HCT116 (cell line): ENCODE measurements around the gene AUTS2. TPM values are rescaled to one million over a fixed set of nuclear protein-coding genes. Genes with fewer than 3 reads are reported as not detected.

Experiments
- ATAC-seq: fragments of 200-7000 bp; cut with Tn5 transposase; 2 replicates; pipeline ENCODE4 v1.9.1; 2020; ENCODE audit warnings: mild to moderate bottlenecking, moderate library complexity
- BruUV-seq: library from RNA; stranded (reverse); fragments of 400-500 nt; replicated peaks from 2 replicates; lab custom pipeline; 2021; lab: Mats Ljungman, UMichigan
- CTCF ChIA-PET: fragments of 300-600 bp; sonication (Branson Sonifier 250); formaldehyde crosslinking; loops from one replicate; lab custom pipeline; 2021; ENCODE audit warnings: antibody characterized with exemption; lab: Charles Lee
- POLR2A ChIA-PET: fragments of 300-600, 350-600 bp; sonication (Branson Sonifier 250); formaldehyde crosslinking; loops from one replicate; lab custom pipeline; 2021; ENCODE audit warnings: antibody characterized with exemption; lab: Charles Lee
- RAD21 ChIA-PET, 2 experiments: fragments of 300-600 bp; sonication (Branson Sonifier 250); formaldehyde crosslinking; loops; one replicate each; lab custom pipeline; 2023; ENCODE audit warnings: low total read pairs in 2 of 2; ENCODE audit not compliant: uncharacterized antibody in 2 of 2, unreplicated experiment in 2 of 2, low non-redundant PET in 1 of 2; lab: Charles Lee
- DNase-seq: peaks from one replicate; pipeline ENCODE4 v3.0.0-alpha.2; 2010; ENCODE audit warnings: low read depth, low spot score
- H2AFZ ChIP-seq: fragments of 200-600 bp; shearing (Covaris generic), sonication (generic); 2 replicates; pipeline ENCODE4 v1.6.1; 2017; ENCODE audit warnings: low read depth, mixed run types, mixed read lengths, antibody characterized with exemption, low read length; ENCODE audit not compliant: poor library complexity, severe bottlenecking
- H3K27ac ChIP-seq: 2 replicates; pipeline ENCODE4 v1.5.1; 2012; ENCODE audit warnings: low read depth, low read length
- H3K27me3 ChIP-seq: fragments of 200-600 bp; sonication (generic); 2 replicates; pipeline ENCODE4 v1.6.1; 2016; ENCODE audit warnings: mixed run types, low read length, mixed read lengths; ENCODE audit not compliant: insufficient read depth
- H3K36me3 ChIP-seq, 2 experiments: fragments of 200-500 bp in 1 of 2; fragments of 200-600 bp in 1 of 2; sonication (Bioruptor generic) in 1 of 2; sonication (generic) in 1 of 2; 2 replicates each; pipeline versions ENCODE4 v1.5.1 to v1.6.1; 2014 to 2016; ENCODE audit warnings: low read length in 2 of 2, inconsistent platforms in 1 of 2, mixed read lengths in 1 of 2, mixed run types in 1 of 2; ENCODE audit not compliant: insufficient read depth in 2 of 2, control insufficient read depth in 1 of 2
- H3K4me1 ChIP-seq, 2 experiments: fragments of 200-600 bp in 1 of 2; sonication (generic) in 1 of 2; 2 replicates each; pipeline versions ENCODE4 v1.5.1 to v1.6.1; 2012 to 2017; ENCODE audit warnings: low read length in 2 of 2, inconsistent platforms in 1 of 2, mild to moderate bottlenecking in 1 of 2, mixed read lengths in 1 of 2, mixed run types in 1 of 2, moderate library complexity in 1 of 2; ENCODE audit not compliant: insufficient read depth in 2 of 2, control insufficient read depth in 1 of 2
- H3K4me2 ChIP-seq: fragments of 200-600 bp; sonication (generic); 2 replicates; pipeline ENCODE4 v1.6.1; 2017; ENCODE audit warnings: mixed run types, low read length, mixed read lengths
- H3K4me3 ChIP-seq, 2 experiments: fragments of 200-600 bp in 1 of 2; sonication (generic) in 1 of 2; replicated peaks in 1 of 2; 2 replicates each; pipeline ENCODE4 v1.5.1; 2011 to 2016; ENCODE audit warnings: low read length in 2 of 2, control low read depth in 1 of 2, low read depth in 1 of 2, mild to moderate bottlenecking in 1 of 2, mixed read lengths in 1 of 2, mixed run types in 1 of 2
- H3K79me2 ChIP-seq: fragments of 200-600 bp; sonication (generic); 2 replicates; pipeline ENCODE4 v1.6.1; 2017; ENCODE audit warnings: mild to moderate bottlenecking, mixed run types, low read length, moderate library complexity, mixed read lengths; ENCODE audit not compliant: insufficient read depth
- H3K9ac ChIP-seq: fragments of 200-600 bp; sonication (generic); 2 replicates; pipeline ENCODE4 v1.6.1; 2016; ENCODE audit warnings: low read length, mixed read lengths
- H3K9me2 ChIP-seq: fragments of 200-600 bp; sonication (generic), shearing (Covaris generic); 2 replicates; pipeline ENCODE4 v1.6.1; 2017; ENCODE audit warnings: mixed run types, mild to moderate bottlenecking, moderate library complexity; ENCODE audit not compliant: insufficient read depth
- H3K9me3 ChIP-seq, 2 experiments: fragments of 200-500 bp in 1 of 2; fragments of 200-600 bp in 1 of 2; sonication (Bioruptor generic) in 1 of 2; sonication (generic) in 1 of 2; 2 replicates each; pipeline ENCODE4 v1.6.1; 2014 to 2017; ENCODE audit warnings: low read length in 2 of 2, mixed read lengths in 2 of 2, inconsistent platforms in 1 of 2, low read depth in 1 of 2, mild to moderate bottlenecking in 1 of 2, mixed run types in 1 of 2, moderate library complexity in 1 of 2; ENCODE audit not compliant: control insufficient read depth in 1 of 2, insufficient read depth in 1 of 2
- H4K20me1 ChIP-seq: fragments of 200-600 bp; sonication (generic), shearing (Covaris generic); 2 replicates; pipeline ENCODE4 v1.6.1; 2017; ENCODE audit warnings: mixed run types, mild to moderate bottlenecking, moderate library complexity; ENCODE audit not compliant: insufficient read depth
- ATF3 ChIP-seq: IDR thresholded peaks from 2 replicates; pipeline ENCODE4 v1.6.1; 2012
- CBX3 ChIP-seq: IDR thresholded peaks from 2 replicates; pipeline ENCODE4 v1.6.1; 2012; ENCODE audit warnings: low read depth
- CEBPB ChIP-seq: IDR thresholded peaks from 2 replicates; pipeline ENCODE4 v1.6.1; 2012; ENCODE audit warnings: low read depth
- CTCF ChIP-seq, 3 experiments: fragments of 200-600 bp in 1 of 3; sonication (generic) in 1 of 3; IDR thresholded peaks in 2 of 3; conservative IDR thresholded peaks in 1 of 3; 2 replicates each; pipeline ENCODE4 v1.5.1; 2012 to 2017; ENCODE audit warnings: low read depth in 2 of 3, low read length in 2 of 3, antibody characterized with exemption in 1 of 3, borderline replicate concordance in 1 of 3, control low read depth in 1 of 3, mild to moderate bottlenecking in 1 of 3, mixed read lengths in 1 of 3, mixed run types in 1 of 3, moderate library complexity in 1 of 3; ENCODE audit not compliant: insufficient read depth in 1 of 3
- EGR1 ChIP-seq: IDR thresholded peaks from 2 replicates; pipeline ENCODE4 v1.6.1; 2012; ENCODE audit warnings: low read depth
- ELF1 ChIP-seq: IDR thresholded peaks from 2 replicates; pipeline ENCODE4 v1.6.1; 2012; ENCODE audit warnings: low read depth, borderline replicate concordance
- EZH2 ChIP-seq: fragments of 200-600 bp; sonication (generic); IDR thresholded peaks from 2 replicates; pipeline ENCODE4 v1.6.1; 2017; ENCODE audit warnings: antibody characterized with exemption, mixed run types
- EZH2phosphoT487 ChIP-seq: fragments of 200-600 bp; IDR thresholded peaks from 2 replicates; pipeline ENCODE4 v1.6.1; 2018; ENCODE audit warnings: antibody characterized with exemption, borderline replicate concordance
- JUND ChIP-seq: IDR thresholded peaks from 2 replicates; pipeline ENCODE4 v1.6.1; 2012
- MAX ChIP-seq: IDR thresholded peaks from 2 replicates; pipeline ENCODE4 v1.6.1; 2012
- POLR2A ChIP-seq: IDR thresholded peaks from 2 replicates; pipeline ENCODE4 v1.7.0; 2011; ENCODE audit warnings: borderline replicate concordance; ENCODE audit not compliant: insufficient read depth, insufficient read length; ENCODE audit errors: extremely low read depth
- POLR2AphosphoS5 ChIP-seq: IDR thresholded peaks from 2 replicates; pipeline ENCODE4 v1.6.1; 2011; ENCODE audit warnings: mild to moderate bottlenecking, low read depth, low read length, moderate library complexity
- RAD21 ChIP-seq: IDR thresholded peaks from 2 replicates; pipeline ENCODE4 v1.6.1; 2012; ENCODE audit warnings: low read depth, mild to moderate bottlenecking
- REST ChIP-seq: IDR thresholded peaks from 2 replicates; pipeline ENCODE4 v1.6.1; 2012; ENCODE audit warnings: low read depth
- SIN3A ChIP-seq: IDR thresholded peaks from 2 replicates; pipeline ENCODE4 v1.6.1; 2012; ENCODE audit warnings: low read depth
- SP1 ChIP-seq: IDR thresholded peaks from 2 replicates; pipeline ENCODE4 v1.6.1; 2012; ENCODE audit warnings: low read depth
- SRF ChIP-seq: IDR thresholded peaks from 2 replicates; pipeline ENCODE4 v1.6.1; 2012; ENCODE audit warnings: low read depth
- TCF7L2 ChIP-seq: IDR thresholded peaks from 2 replicates; pipeline ENCODE4 v1.7.0; 2011; ENCODE audit warnings: borderline replicate concordance, inconsistent platforms; ENCODE audit not compliant: insufficient read depth, insufficient read length; ENCODE audit errors: extremely low read depth
- ZBTB33 ChIP-seq: IDR thresholded peaks from 2 replicates; pipeline ENCODE4 v1.6.1; 2011; ENCODE audit warnings: mild to moderate bottlenecking, low read length, moderate library complexity; ENCODE audit not compliant: insufficient replicate concordance; ENCODE audit errors: extremely low read depth
- ZFX ChIP-seq: fragments of 450-650 bp; IDR thresholded peaks from 2 replicates; pipeline ENCODE4 v1.6.1; 2017
- intact Hi-C: fragments of 100-400 bp; cut with micrococcal nuclease; formaldehyde crosslinking; loops from 2 replicates; pipeline ENCODE4 v1.10.0; 2022
- total RNA-seq: library from RNA; stranded (reverse); gene quantifications from one replicate; pipeline ENCODE4 v1.2.1, GENCODE V29; 2021; ENCODE audit not compliant: unreplicated experiment

The AUTS2 gene
- total RNA-seq, 1 experiment from 2014 or later: 0.93 TPM

GRCh38 chr7:70294211-70294911 lies 696.1 kb downstream of the AUTS2 start:
- H3K27ac ChIP-seq: no peak overlapping the region
- no peak overlapping the region for H3K9ac ChIP-seq
- no peaks in the 10 kb centered on the region for H4K20me1 ChIP-seq
- H3K27me3 ChIP-seq: no peaks in the 10 kb centered on the region
- no peak for DNase-seq
- H3K4me1 ChIP-seq: no peaks in the 10 kb centered on the region
- H3K4me2 ChIP-seq: no peak overlapping the region
- no peaks in the 10 kb centered on the region for H3K79me2 ChIP-seq
- ChIA-PET CTCF (no interaction called here), RAD21 (no interaction called here), POLR2A (no interaction called here)
- H3K4me3 ChIP-seq: no peak overlapping the region
- no peaks in the 10 kb centered on the region for H3K9me2 ChIP-seq
- no peak for ATAC-seq
- H3K9me3 ChIP-seq: peaks cover 0 to 15% of the 10 kb centered on the region in 2 experiments; a peak in 2 of 4 replicates
- no peak overlapping the region for H2AFZ ChIP-seq
- intact Hi-C loops: no loop called here
- BruUV-seq: no TSS peak
- no peaks in the 10 kb centered on the region for H3K36me3 ChIP-seq
- TF ChIP-seq CBX3: no peak
- no peak for TF ChIP-seq POLR2AphosphoS5
- no peak for TF ChIP-seq REST
- TF ChIP-seq SRF: no peak
- no peak for TF ChIP-seq JUND
- TF ChIP-seq EZH2phosphoT487: no peak
- no peak for TF ChIP-seq ELF1
- TF ChIP-seq SIN3A: no peak
- TF ChIP-seq ZFX: no peak
- TF ChIP-seq CEBPB: no peak
- no peak for TF ChIP-seq EZH2
- TF ChIP-seq ZBTB33: no peak
- no peak for TF ChIP-seq SP1
- TF ChIP-seq RAD21: no peak
- TF ChIP-seq ATF3: no peak
- TF ChIP-seq CTCF (IDR thresholded peaks at IDR 0.05 in 2 of 3, conservative IDR thresholded peaks at IDR 0.05 in 1 of 3; ENCODE audit: borderline replicate concordance in 1 of 3, insufficient read depth in 1 of 3, low read depth in 2 of 3, low read length in 2 of 3): no peak
- no peak for TF ChIP-seq EGR1
- TF ChIP-seq MAX: no peak
- TF ChIP-seq POLR2A: no peak
- no peak for TF ChIP-seq TCF7L2
